Dedifferentiated amniotic fluid mesenchymal stem cell (primary cell): ENCODE results near the gene ABHD8.

Experiments
- DNase-seq: peaks from one replicate; pipeline ENCODE4 v3.0.0-alpha.2; 2016; ENCODE audit errors: extremely low spot score

ABHD8 gene

GRCh38 chr19:17333611-17334413, 30.6 kb upstream of the ABHD8 start:
- DNase-seq = peak; percentile 43

GRCh38 chr19:17332677-17333581, 29.7 kb upstream of the ABHD8 start:
- DNase-seq = no peak

GRCh38 chr19:17332360-17332676, 29.1 kb upstream of the ABHD8 start:
- no peak for DNase-seq

- no peak for DNase-seq
These were observed 27.9 kb upstream of the ABHD8 start for GRCh38 chr19:17331045-17331558.

- DNase-seq = no peak
These were observed 27.2 kb upstream of the ABHD8 start for GRCh38 chr19:17330262-17331044.

- DNase-seq = no peak
These were observed 26.4 kb upstream of the ABHD8 start for GRCh38 chr19:17329366-17330261.

GRCh38 chr19:17328517-17329365, 25.5 kb upstream of the ABHD8 start:
- no peak for DNase-seq

- DNase-seq = no peak
These were observed 24.7 kb upstream of the ABHD8 start for GRCh38 chr19:17327654-17328516.

- no peak for DNase-seq
These were observed 23.9 kb upstream of the ABHD8 start for GRCh38 chr19:17327068-17327653.

GRCh38 chr19:17326595-17326966, 23.4 kb upstream of the ABHD8 start:
- no peak for DNase-seq

GRCh38 chr19:17325881-17326594, 22.8 kb upstream of the ABHD8 start:
- no peak for DNase-seq

GRCh38 chr19:17325133-17325532, 21.9 kb upstream of the ABHD8 start:
- DNase-seq = no peak

- DNase-seq = no peak
These were observed 21.3 kb upstream of the ABHD8 start for GRCh38 chr19:17324357-17325114.

- no peak for DNase-seq
These were observed 20.7 kb upstream of the ABHD8 start for GRCh38 chr19:17323964-17324332.

- DNase-seq = no peak
These were observed 20.2 kb upstream of the ABHD8 start for GRCh38 chr19:17323300-17323963.

GRCh38 chr19:17322854-17323253, 19.6 kb upstream of the ABHD8 start:
- DNase-seq = no peak
